ENCODE measurements around the gene AKT1. TPM values are rescaled to one million over a fixed set of nuclear protein-coding genes. Genes with fewer than 3 reads are reported as not detected.

AKT1 gene
- total and polyA plus RNA-seq, 2 experiments from 2014 or later = 19.2 to 78.7 TPM

DNA sequence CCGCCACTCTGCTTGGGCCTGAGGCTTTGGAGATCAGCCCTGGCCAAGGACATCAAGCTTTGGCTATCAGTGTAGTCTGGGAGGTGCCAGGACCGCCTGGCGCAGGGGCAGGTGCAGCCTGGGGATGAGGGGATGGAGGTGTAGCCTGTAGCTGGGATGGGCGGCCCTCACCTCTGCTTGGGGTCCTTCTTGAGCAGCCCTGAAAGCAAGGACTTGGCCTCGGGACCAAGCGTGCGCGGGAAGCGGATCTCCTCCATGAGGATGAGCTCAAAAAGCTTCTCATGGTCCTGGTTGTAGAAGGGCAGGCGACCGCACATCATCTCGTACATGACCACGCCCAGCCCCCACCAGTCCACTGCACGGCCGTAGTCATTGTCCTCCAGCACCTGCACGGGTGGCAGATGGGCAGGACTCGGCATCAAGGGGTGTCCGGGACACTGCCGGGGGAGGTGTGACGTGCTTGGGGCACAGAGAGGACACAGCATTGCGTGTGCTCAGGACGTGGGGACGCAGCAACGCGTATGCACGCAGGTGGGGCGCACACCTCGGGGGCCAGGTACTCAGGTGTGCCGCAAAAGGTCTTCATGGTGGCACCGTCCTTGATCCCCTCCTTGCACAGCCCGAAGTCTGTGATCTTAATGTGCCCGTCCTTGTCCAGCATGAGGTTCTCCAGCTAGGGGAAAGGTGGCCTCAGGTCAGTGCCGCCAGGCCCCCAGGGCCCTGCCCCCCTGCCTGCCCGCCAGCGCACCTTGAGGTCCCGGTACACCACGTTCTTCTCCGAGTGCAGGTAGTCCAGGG, 22.6 kb downstream of the AKT1 start:
- Histone ChIP-seq H4K20me1 (replicated peaks; ENCODE audit: insufficient read depth) (no peaks in the 10 kb centered on the region), H3K79me2 (replicated peaks; ENCODE audit: insufficient read depth) (no peaks in the 10 kb centered on the region), H3F3A (replicated peaks; ENCODE audit: low read depth) (peaks cover 4% of the 10 kb centered on the region; the same call in 1 of the 2 replicates), H3K4me1 (ENCODE audit: insufficient read depth) (peaks cover 11% of the 10 kb centered on the region), H3K27ac (ENCODE audit: low read depth) (no peak overlapping the region), H2AFZ (no peak overlapping the region), H3K4me2 (no peak overlapping the region), H3K27me3 (ENCODE audit: insufficient read depth) (no peaks in the 10 kb centered on the region), H3K4me3 (no peak overlapping the region), H3K36me3 (ENCODE audit: insufficient read depth) (0 out of 2 replicates have a peak, but pooled peaks cover 5% of the 10 kb centered on the region), H3K9me2 (ENCODE audit: insufficient read depth) (no peaks in the 10 kb centered on the region)
- DNase-seq (ENCODE audit: low spot score) = no peak
- H3K4me1 Mint-ChIP-seq = peaks cover 16% of the 10 kb centered on the region
- H3K27me3 Mint-ChIP-seq (ENCODE audit: insufficient read depth, low read depth, poor library complexity) = peaks cover 7% of the 10 kb centered on the region
- H3K36me3 Mint-ChIP-seq (ENCODE audit: low read depth) = peaks cover 37% of the 10 kb centered on the region
- no peak overlapping the region for H3K27ac Mint-ChIP-seq
- peaks cover 6% of the 10 kb centered on the region; the same call in 2 of the 3 replicates for H3K9me3 Mint-ChIP-seq
- ATAC-seq = no peak
- no peak overlapping the region for H3K4me3 Mint-ChIP-seq
- TF ChIP-seq CREB1 (CRISPR knock-in tag; IDR thresholded peaks at IDR 0.05; ENCODE audit: low read depth) = no peak
- TF ChIP-seq, protein P1, sequence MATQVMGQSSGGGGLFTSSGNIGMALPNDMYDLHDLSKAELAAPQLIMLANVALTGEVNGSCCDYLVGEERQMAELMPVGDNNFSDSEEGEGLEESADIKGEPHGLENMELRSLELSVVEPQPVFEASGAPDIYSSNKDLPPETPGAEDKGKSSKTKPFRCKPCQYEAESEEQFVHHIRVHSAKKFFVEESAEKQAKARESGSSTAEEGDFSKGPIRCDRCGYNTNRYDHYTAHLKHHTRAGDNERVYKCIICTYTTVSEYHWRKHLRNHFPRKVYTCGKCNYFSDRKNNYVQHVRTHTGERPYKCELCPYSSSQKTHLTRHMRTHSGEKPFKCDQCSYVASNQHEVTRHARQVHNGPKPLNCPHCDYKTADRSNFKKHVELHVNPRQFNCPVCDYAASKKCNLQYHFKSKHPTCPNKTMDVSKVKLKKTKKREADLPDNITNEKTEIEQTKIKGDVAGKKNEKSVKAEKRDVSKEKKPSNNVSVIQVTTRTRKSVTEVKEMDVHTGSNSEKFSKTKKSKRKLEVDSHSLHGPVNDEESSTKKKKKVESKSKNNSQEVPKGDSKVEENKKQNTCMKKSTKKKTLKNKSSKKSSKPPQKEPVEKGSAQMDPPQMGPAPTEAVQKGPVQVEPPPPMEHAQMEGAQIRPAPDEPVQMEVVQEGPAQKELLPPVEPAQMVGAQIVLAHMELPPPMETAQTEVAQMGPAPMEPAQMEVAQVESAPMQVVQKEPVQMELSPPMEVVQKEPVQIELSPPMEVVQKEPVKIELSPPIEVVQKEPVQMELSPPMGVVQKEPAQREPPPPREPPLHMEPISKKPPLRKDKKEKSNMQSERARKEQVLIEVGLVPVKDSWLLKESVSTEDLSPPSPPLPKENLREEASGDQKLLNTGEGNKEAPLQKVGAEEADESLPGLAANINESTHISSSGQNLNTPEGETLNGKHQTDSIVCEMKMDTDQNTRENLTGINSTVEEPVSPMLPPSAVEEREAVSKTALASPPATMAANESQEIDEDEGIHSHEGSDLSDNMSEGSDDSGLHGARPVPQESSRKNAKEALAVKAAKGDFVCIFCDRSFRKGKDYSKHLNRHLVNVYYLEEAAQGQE (IDR thresholded peaks at IDR 0.05; ENCODE audit: unreplicated experiment) = no peak
- no peak for TF ChIP-seq JUNB (IDR thresholded peaks at IDR 0.05; ENCODE audit: unreplicated experiment)
- TF ChIP-seq STAT1 (IDR thresholded peaks at IDR 0.05; ENCODE audit: unreplicated experiment) = no peak
- TF ChIP-seq, protein P2, sequence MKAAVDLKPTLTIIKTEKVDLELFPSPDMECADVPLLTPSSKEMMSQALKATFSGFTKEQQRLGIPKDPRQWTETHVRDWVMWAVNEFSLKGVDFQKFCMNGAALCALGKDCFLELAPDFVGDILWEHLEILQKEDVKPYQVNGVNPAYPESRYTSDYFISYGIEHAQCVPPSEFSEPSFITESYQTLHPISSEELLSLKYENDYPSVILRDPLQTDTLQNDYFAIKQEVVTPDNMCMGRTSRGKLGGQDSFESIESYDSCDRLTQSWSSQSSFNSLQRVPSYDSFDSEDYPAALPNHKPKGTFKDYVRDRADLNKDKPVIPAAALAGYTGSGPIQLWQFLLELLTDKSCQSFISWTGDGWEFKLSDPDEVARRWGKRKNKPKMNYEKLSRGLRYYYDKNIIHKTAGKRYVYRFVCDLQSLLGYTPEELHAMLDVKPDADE (IDR thresholded peaks at IDR 0.05) = no peak
- no peak for TF ChIP-seq NANOG (IDR thresholded peaks at IDR 0.05; ENCODE audit: borderline replicate concordance)
- TF ChIP-seq ZNF331 (CRISPR knock-in tag; IDR thresholded peaks at IDR 0.05; ENCODE audit: low read depth) = no peak
- TF ChIP-seq, protein P3, sequence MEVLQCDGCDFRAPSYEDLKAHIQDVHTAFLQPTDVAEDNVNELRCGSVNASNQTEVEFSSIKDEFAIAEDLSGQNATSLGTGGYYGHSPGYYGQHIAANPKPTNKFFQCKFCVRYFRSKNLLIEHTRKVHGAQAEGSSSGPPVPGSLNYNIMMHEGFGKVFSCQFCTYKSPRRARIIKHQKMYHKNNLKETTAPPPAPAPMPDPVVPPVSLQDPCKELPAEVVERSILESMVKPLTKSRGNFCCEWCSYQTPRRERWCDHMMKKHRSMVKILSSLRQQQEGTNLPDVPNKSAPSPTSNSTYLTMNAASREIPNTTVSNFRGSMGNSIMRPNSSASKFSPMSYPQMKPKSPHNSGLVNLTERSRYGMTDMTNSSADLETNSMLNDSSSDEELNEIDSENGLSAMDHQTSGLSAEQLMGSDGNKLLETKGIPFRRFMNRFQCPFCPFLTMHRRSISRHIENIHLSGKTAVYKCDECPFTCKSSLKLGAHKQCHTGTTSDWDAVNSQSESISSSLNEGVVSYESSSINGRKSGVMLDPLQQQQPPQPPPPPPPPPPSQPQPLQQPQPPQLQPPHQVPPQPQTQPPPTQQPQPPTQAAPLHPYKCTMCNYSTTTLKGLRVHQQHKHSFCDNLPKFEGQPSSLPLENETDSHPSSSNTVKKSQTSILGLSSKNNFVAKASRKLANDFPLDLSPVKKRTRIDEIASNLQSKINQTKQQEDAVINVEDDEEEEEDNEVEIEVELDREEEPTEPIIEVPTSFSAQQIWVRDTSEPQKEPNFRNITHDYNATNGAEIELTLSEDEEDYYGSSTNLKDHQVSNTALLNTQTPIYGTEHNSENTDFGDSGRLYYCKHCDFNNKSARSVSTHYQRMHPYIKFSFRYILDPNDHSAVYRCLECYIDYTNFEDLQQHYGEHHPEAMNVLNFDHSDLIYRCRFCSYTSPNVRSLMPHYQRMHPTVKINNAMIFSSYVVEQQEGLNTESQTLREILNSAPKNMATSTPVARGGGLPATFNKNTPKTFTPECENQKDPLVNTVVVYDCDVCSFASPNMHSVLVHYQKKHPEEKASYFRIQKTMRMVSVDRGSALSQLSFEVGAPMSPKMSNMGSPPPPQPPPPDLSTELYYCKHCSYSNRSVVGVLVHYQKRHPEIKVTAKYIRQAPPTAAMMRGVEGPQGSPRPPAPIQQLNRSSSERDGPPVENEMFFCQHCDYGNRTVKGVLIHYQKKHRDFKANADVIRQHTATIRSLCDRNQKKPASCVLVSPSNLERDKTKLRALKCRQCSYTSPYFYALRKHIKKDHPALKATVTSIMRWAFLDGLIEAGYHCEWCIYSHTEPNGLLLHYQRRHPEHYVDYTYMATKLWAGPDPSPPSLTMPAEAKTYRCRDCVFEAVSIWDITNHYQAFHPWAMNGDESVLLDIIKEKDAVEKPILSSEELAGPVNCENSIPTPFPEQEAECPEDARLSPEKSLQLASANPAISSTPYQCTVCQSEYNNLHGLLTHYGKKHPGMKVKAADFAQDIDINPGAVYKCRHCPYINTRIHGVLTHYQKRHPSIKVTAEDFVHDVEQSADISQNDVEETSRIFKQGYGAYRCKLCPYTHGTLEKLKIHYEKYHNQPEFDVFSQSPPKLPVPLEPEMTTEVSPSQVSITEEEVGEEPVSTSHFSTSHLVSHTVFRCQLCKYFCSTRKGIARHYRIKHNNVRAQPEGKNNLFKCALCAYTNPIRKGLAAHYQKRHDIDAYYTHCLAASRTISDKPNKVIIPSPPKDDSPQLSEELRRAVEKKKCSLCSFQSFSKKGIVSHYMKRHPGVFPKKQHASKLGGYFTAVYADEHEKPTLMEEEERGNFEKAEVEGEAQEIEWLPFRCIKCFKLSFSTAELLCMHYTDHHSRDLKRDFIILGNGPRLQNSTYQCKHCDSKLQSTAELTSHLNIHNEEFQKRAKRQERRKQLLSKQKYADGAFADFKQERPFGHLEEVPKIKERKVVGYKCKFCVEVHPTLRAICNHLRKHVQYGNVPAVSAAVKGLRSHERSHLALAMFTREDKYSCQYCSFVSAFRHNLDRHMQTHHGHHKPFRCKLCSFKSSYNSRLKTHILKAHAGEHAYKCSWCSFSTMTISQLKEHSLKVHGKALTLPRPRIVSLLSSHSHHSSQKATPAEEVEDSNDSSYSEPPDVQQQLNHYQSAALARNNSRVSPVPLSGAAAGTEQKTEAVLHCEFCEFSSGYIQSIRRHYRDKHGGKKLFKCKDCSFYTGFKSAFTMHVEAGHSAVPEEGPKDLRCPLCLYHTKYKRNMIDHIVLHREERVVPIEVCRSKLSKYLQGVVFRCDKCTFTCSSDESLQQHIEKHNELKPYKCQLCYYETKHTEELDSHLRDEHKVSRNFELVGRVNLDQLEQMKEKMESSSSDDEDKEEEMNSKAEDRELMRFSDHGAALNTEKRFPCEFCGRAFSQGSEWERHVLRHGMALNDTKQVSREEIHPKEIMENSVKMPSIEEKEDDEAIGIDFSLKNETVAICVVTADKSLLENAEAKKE (CRISPR knock-in tag; IDR thresholded peaks at IDR 0.05) = no peak
- no peak for TF ChIP-seq EZH2 (IDR thresholded peaks at IDR 0.05; ENCODE audit: low read depth, unreplicated experiment)
- TF ChIP-seq EZH2phosphoT487 (IDR thresholded peaks at IDR 0.05; ENCODE audit: unreplicated experiment) = no peak
- no peak for TF ChIP-seq POLR2AphosphoS5 (IDR thresholded peaks at IDR 0.05; ENCODE audit: low read depth)
- TF ChIP-seq, protein P4, sequence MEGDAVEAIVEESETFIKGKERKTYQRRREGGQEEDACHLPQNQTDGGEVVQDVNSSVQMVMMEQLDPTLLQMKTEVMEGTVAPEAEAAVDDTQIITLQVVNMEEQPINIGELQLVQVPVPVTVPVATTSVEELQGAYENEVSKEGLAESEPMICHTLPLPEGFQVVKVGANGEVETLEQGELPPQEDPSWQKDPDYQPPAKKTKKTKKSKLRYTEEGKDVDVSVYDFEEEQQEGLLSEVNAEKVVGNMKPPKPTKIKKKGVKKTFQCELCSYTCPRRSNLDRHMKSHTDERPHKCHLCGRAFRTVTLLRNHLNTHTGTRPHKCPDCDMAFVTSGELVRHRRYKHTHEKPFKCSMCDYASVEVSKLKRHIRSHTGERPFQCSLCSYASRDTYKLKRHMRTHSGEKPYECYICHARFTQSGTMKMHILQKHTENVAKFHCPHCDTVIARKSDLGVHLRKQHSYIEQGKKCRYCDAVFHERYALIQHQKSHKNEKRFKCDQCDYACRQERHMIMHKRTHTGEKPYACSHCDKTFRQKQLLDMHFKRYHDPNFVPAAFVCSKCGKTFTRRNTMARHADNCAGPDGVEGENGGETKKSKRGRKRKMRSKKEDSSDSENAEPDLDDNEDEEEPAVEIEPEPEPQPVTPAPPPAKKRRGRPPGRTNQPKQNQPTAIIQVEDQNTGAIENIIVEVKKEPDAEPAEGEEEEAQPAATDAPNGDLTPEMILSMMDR (conservative IDR thresholded peaks at IDR 0.05; ENCODE audit: low read depth in 2 of 2) = no peak
- no peak for TF ChIP-seq ZNF114 (CRISPR knock-in tag; IDR thresholded peaks at IDR 0.05)

Measured in GM23338 (cell line).